Mesendoderm (in vitro differentiated cells): ENCODE results near the gene KIF21B.

Source experiments
- DNase-seq: peaks from one replicate; pipeline ENCODE4 v3.0.0; 2013
- H2AK5ac ChIP-seq: 2 replicates; pipeline ENCODE4 v1.6.1; 2013; ENCODE audit warnings: low read length, inconsistent platforms
- H2BK120ac ChIP-seq: 2 replicates; pipeline ENCODE4 v1.6.1; 2013; ENCODE audit warnings: low read depth, mild to moderate bottlenecking, low read length, moderate library complexity, mixed read lengths
- H2BK15ac ChIP-seq: replicated peaks from 2 replicates; pipeline ENCODE4 v1.6.1; 2013; ENCODE audit warnings: low read depth, mild to moderate bottlenecking, moderate library complexity
- H2BK5ac ChIP-seq: 2 replicates; pipeline ENCODE4 v1.6.1; 2013; ENCODE audit warnings: low read length, inconsistent platforms
- H3K18ac ChIP-seq: 2 replicates; pipeline ENCODE4 v1.6.1; 2013; ENCODE audit warnings: mild to moderate bottlenecking, low read length, mixed read lengths
- H3K23ac ChIP-seq: one replicate; pipeline ENCODE4 v1.6.1; 2013; ENCODE audit warnings: low read length
- H3K27ac ChIP-seq: 2 replicates; pipeline ENCODE4 v1.5.1; 2013; ENCODE audit warnings: low read depth, mild to moderate bottlenecking, inconsistent platforms, low read length, moderate library complexity
- H3K27me3 ChIP-seq: 2 replicates; pipeline ENCODE4 v1.6.1; 2013; ENCODE audit warnings: low read length, control low read depth, mild to moderate bottlenecking, inconsistent platforms; ENCODE audit not compliant: insufficient read depth, poor library complexity
- H3K36me3 ChIP-seq: 2 replicates; pipeline ENCODE4 v1.6.1; 2013; ENCODE audit warnings: low read length, inconsistent platforms; ENCODE audit not compliant: control insufficient read depth, insufficient read depth
- H3K4ac ChIP-seq: one replicate; pipeline ENCODE4 v1.6.1; 2013; ENCODE audit warnings: low read depth, mild to moderate bottlenecking, low read length, moderate library complexity
- H3K4me1 ChIP-seq: 2 replicates; pipeline ENCODE4 v1.6.1; 2013; ENCODE audit warnings: low read depth, low read length, inconsistent platforms; ENCODE audit not compliant: control insufficient read depth
- H3K4me2 ChIP-seq: 2 replicates; pipeline ENCODE4 v1.6.1; 2013; ENCODE audit warnings: low read length
- H3K4me3 ChIP-seq: 2 replicates; pipeline ENCODE4 v1.5.1; 2013; ENCODE audit warnings: mild to moderate bottlenecking, low read length
- H3K56ac ChIP-seq: one replicate; pipeline ENCODE4 v1.6.1; 2013; ENCODE audit warnings: low read length
- H3K79me1 ChIP-seq: 2 replicates; pipeline ENCODE4 v1.6.1; 2013; ENCODE audit warnings: low read length, inconsistent platforms
- H3K79me2 ChIP-seq: 2 replicates; pipeline ENCODE4 v1.6.1; 2013; ENCODE audit warnings: mild to moderate bottlenecking, low read length; ENCODE audit not compliant: control insufficient read depth, insufficient read depth
- H3K9ac ChIP-seq: 2 replicates; pipeline ENCODE4 v1.6.1; 2013; ENCODE audit warnings: low read length, inconsistent platforms
- H4K5ac ChIP-seq: one replicate; pipeline ENCODE4 v1.6.1; 2013; ENCODE audit warnings: low read length
- H4K8ac ChIP-seq: one replicate; pipeline ENCODE4 v1.6.1; 2013; ENCODE audit warnings: low read depth, mild to moderate bottlenecking, control low read depth, low read length, moderate library complexity
- WGBS: extraction: QIAGEN DNeasy Blood & Tissue Kit; methylation state at CpG from one replicate; pipeline ENCODE4 v1.1.7; 2013; ENCODE audit warnings: low lambda C conversion rate, missing lambda C conversion rate; ENCODE audit not compliant: insufficient coverage; ENCODE audit errors: extremely low coverage; 5-methylcytosine and 5-hydroxymethylcytosine counted together

Gene KIF21B

DNA sequence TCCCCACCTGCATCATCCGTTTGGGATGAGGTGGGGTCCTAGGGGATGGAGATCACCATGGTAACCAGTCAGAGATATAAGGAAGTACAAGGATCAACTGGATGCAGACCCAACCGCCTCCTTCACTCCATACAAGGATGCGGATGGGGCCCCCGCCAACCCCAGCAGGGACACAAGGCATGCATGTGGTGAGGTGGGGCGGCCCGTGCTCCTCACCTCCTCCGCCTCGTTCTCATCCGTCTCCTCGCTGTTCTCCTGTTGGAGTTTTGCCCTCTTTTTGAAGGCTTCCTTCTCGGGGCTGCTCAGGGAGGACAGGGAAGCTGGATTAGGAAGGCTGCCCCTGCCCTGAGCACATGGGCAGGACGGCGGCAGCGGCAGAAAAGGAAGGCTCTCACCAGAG, 23.8 kb downstream of the KIF21B start:
- Histone ChIP-seq H2AK5ac (no peak overlapping the region), H3K4me1 (no peaks in the 10 kb centered on the region), H4K5ac (no peak overlapping the region), H4K8ac (no peak overlapping the region), H3K56ac (no peak overlapping the region), H3K4me3 (no peak overlapping the region), H3K9ac (no peak overlapping the region), H2BK120ac (no peak overlapping the region), H3K79me2 (no peaks in the 10 kb centered on the region), H3K23ac (no peak overlapping the region), H3K36me3 (no peaks in the 10 kb centered on the region), H3K4ac (no peak overlapping the region), H3K4me2 (no peak overlapping the region), H2BK5ac (no peak overlapping the region), H2BK15ac (no peak overlapping the region), H3K27ac (no peak overlapping the region), H3K18ac (no peak overlapping the region), H3K27me3 (no peaks in the 10 kb centered on the region), H3K79me1 (no peaks in the 10 kb centered on the region)
- no CpG with 5 or more reads among the region's 14 CpGs for WGBS
- DNase-seq, result no peak

DNA sequence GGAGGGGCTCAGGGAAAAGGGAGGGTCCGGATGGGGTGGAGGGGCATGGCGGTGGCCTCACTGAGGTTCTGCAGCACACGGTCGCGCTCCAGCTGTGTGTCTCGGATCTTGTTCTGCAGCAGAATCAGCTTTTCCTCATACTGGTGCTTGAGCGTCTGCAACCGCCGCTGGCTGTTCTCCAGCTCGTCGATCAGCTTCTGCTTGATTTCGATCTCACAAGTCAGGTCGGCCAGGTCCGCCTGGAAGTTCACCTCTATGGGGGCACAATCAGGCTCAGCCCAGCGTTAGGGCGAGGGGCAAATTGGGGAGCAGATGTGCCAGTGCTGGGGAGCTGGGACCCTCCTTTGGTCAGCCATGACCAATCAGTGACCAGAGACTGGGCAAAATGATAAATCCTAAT, 25.2 kb downstream of the KIF21B start:
- Histone ChIP-seq H3K9ac (no peak overlapping the region), H2BK15ac (no peak overlapping the region), H3K27me3 (no peaks in the 10 kb centered on the region), H3K4me3 (no peak overlapping the region), H4K5ac (no peak overlapping the region), H3K27ac (no peak overlapping the region), H3K36me3 (no peaks in the 10 kb centered on the region), H2BK120ac (no peak overlapping the region), H3K79me1 (no peaks in the 10 kb centered on the region), H2AK5ac (no peak overlapping the region), H3K4me1 (no peaks in the 10 kb centered on the region), H3K4me2 (no peak overlapping the region), H3K79me2 (no peaks in the 10 kb centered on the region), H3K18ac (no peak overlapping the region), H2BK5ac (no peak overlapping the region), H3K56ac (no peak overlapping the region), H4K8ac (no peak overlapping the region), H3K23ac (no peak overlapping the region), H3K4ac (no peak overlapping the region)
- no peak for DNase-seq
- no CpG with 5 or more reads among the region's 16 CpGs for WGBS

GRCh38 chr1:200992382-200993048, 31.0 kb downstream of the KIF21B start:
- H3K27me3 ChIP-seq, result no peaks in the 10 kb centered on the region
- no peak overlapping the region for H2BK15ac ChIP-seq
- H3K18ac ChIP-seq, result no peak overlapping the region
- no peak for DNase-seq
- no peaks in the 10 kb centered on the region for H3K4me1 ChIP-seq
- H2AK5ac ChIP-seq, result no peak overlapping the region
- H3K56ac ChIP-seq, result no peak overlapping the region
- no peak overlapping the region for H3K23ac ChIP-seq
- no peak overlapping the region for H2BK120ac ChIP-seq
- no peak overlapping the region for H4K8ac ChIP-seq
- H2BK5ac ChIP-seq, result no peak overlapping the region
- H3K79me1 ChIP-seq, result no peaks in the 10 kb centered on the region
- no peaks in the 10 kb centered on the region for H3K36me3 ChIP-seq
- H3K9ac ChIP-seq, result no peak overlapping the region
- WGBS, result no CpG with 5 or more reads among the region's 4 CpGs
- H3K4me3 ChIP-seq, result no peak overlapping the region
- H3K4me2 ChIP-seq, result no peak overlapping the region
- H3K4ac ChIP-seq, result no peak overlapping the region
- no peak overlapping the region for H3K27ac ChIP-seq
- H3K79me2 ChIP-seq, result no peaks in the 10 kb centered on the region
- no peak overlapping the region for H4K5ac ChIP-seq

GRCh38 chr1:200991097-200991614, 32.4 kb downstream of the KIF21B start:
- no peak overlapping the region for H3K4me3 ChIP-seq
- no peak overlapping the region for H3K9ac ChIP-seq
- no peaks in the 10 kb centered on the region for H3K27me3 ChIP-seq

GRCh38 chr1:200990114-200990513, 33.4 kb downstream of the KIF21B start:
- H4K5ac ChIP-seq, result no peak overlapping the region
- H2BK5ac ChIP-seq, result no peak overlapping the region
- no peak overlapping the region for H2BK15ac ChIP-seq
- H3K79me1 ChIP-seq, result no peaks in the 10 kb centered on the region
- H2AK5ac ChIP-seq, result no peak overlapping the region
- H3K9ac ChIP-seq, result no peak overlapping the region
- H3K36me3 ChIP-seq, result no peaks in the 10 kb centered on the region
- H3K4ac ChIP-seq, result no peak overlapping the region
- H4K8ac ChIP-seq, result no peak overlapping the region
- no CpG with 5 or more reads among the region's 9 CpGs for WGBS
- no peaks in the 10 kb centered on the region for H3K4me1 ChIP-seq
- no peak overlapping the region for H3K27ac ChIP-seq
- H3K18ac ChIP-seq, result no peak overlapping the region
- H3K4me3 ChIP-seq, result no peak overlapping the region
- DNase-seq, result no peak
- no peak overlapping the region for H3K56ac ChIP-seq
- no peak overlapping the region for H3K4me2 ChIP-seq
- H3K27me3 ChIP-seq, result no peaks in the 10 kb centered on the region
- no peak overlapping the region for H3K23ac ChIP-seq
- H3K79me2 ChIP-seq, result no peaks in the 10 kb centered on the region
- H2BK120ac ChIP-seq, result no peak overlapping the region

More at GRCh38 chr1:200991097-200991614, 32.4 kb downstream of the KIF21B start:
- no peak overlapping the region for H4K5ac ChIP-seq
- no peak overlapping the region for H2BK5ac ChIP-seq
- no peak overlapping the region for H3K56ac ChIP-seq
- H3K18ac ChIP-seq, result no peak overlapping the region
- H3K36me3 ChIP-seq, result no peaks in the 10 kb centered on the region
- no peak overlapping the region for H2AK5ac ChIP-seq
- no peaks in the 10 kb centered on the region for H3K4me1 ChIP-seq
- no peak overlapping the region for H3K23ac ChIP-seq
- no peaks in the 10 kb centered on the region for H3K79me1 ChIP-seq
- no peak overlapping the region for H2BK120ac ChIP-seq
- no peak overlapping the region for H4K8ac ChIP-seq
- no peaks in the 10 kb centered on the region for H3K79me2 ChIP-seq
- no CpG with 5 or more reads among the region's 10 CpGs for WGBS
- no peak overlapping the region for H3K4me2 ChIP-seq
- H3K4ac ChIP-seq, result no peak overlapping the region
- no peak overlapping the region for H3K27ac ChIP-seq
- no peak overlapping the region for H2BK15ac ChIP-seq
- DNase-seq, result no peak

DNA sequence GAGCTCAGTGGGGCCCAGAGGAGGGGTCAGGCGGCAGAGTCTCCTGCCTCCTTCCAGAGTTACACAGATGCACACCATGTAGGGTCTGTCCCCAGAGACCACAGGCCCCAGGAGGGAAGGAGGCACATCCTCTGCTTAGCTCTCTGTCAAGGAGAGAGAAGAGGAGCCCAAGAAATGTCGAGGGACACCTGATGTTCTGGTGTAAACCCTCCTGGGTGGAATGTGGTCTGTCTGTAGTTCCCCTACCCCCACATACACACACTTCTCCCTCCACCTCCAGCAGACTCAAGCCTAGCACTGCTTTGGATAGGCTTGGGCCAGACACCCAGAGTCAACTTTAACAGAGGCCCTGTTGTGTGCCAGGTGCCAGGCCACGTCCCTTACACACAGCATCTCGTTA, 34.2 kb downstream of the KIF21B start:
- Histone ChIP-seq H4K8ac (no peak overlapping the region), H3K79me2 (no peaks in the 10 kb centered on the region), H3K4me2 (no peak overlapping the region), H3K36me3 (no peaks in the 10 kb centered on the region), H3K9ac (no peak overlapping the region), H3K18ac (no peak overlapping the region), H3K79me1 (no peaks in the 10 kb centered on the region), H4K5ac (no peak overlapping the region), H3K4me3 (no peak overlapping the region), H3K27me3 (no peaks in the 10 kb centered on the region), H2BK120ac (no peak overlapping the region), H2BK5ac (no peak overlapping the region), H3K56ac (no peak overlapping the region), H3K4ac (no peak overlapping the region), H3K4me1 (no peaks in the 10 kb centered on the region), H3K23ac (no peak overlapping the region), H3K27ac (no peak overlapping the region), H2BK15ac (no peak overlapping the region), H2AK5ac (no peak overlapping the region)
- DNase-seq, result no peak
- no CpG with 5 or more reads among the region's 4 CpGs for WGBS
